Fibroblast of lung (primary cell): ENCODE results near the gene SLC25A33. TPM values are rescaled to one million over a fixed set of nuclear protein-coding genes. Genes with fewer than 3 reads are reported as not detected.

ENCODE experiments used
- DNase-seq, 2 donors: peaks; one replicate each; pipeline versions ENCODE4 v3.0.0 to v3.0.0-alpha.2; 2010; ENCODE audit warnings: low read depth in 2 of 2
- H2AFZ ChIP-seq: 2 replicates; pipeline ENCODE4 v1.5.1; 2012; ENCODE audit warnings: low read length, control low read depth, inconsistent platforms
- H3K27ac ChIP-seq: 2 replicates; pipeline ENCODE4 v1.5.1; 2011; ENCODE audit warnings: low read length, control low read depth; ENCODE audit not compliant: insufficient read depth
- H3K27me3 ChIP-seq: 2 replicates; pipeline ENCODE4 v1.5.1; 2011; ENCODE audit warnings: mild to moderate bottlenecking, low read length; ENCODE audit not compliant: control insufficient read depth, insufficient read depth
- H3K36me3 ChIP-seq: 2 replicates; pipeline ENCODE4 v1.5.1; 2011; ENCODE audit warnings: low read length; ENCODE audit not compliant: control insufficient read depth, insufficient read depth
- H3K4me1 ChIP-seq: 2 replicates; pipeline ENCODE4 v1.5.1; 2011; ENCODE audit warnings: low read length; ENCODE audit not compliant: control insufficient read depth, insufficient read depth; ENCODE audit errors: extremely low read depth
- H3K4me2 ChIP-seq: 2 replicates; pipeline ENCODE4 v1.5.1; 2011; ENCODE audit warnings: low read length, control low read depth; ENCODE audit not compliant: insufficient read depth; ENCODE audit errors: extremely low read depth
- H3K4me3 ChIP-seq, 4 experiments: fragments of 200-600 bp in 1 of 4; sonication (generic) in 1 of 4; replicated peaks in 1 of 4; 2 replicates each; pipeline ENCODE4 v1.5.1; 2011 to 2016; ENCODE audit warnings: low read length in 4 of 4, low read depth in 3 of 4, mild to moderate bottlenecking in 3 of 4, control low read depth in 2 of 4, inconsistent platforms in 1 of 4, mixed read lengths in 1 of 4; ENCODE audit not compliant: insufficient read depth in 1 of 4; ENCODE audit errors: control extremely low read depth in 1 of 4
- H3K79me2 ChIP-seq: 2 replicates; pipeline ENCODE4 v1.5.1; 2012; ENCODE audit warnings: mild to moderate bottlenecking, low read length, inconsistent platforms; ENCODE audit not compliant: control insufficient read depth, insufficient read depth
- H3K9ac ChIP-seq: 2 replicates; pipeline ENCODE4 v1.5.1; 2011; ENCODE audit warnings: mild to moderate bottlenecking, low read length, control low read depth; ENCODE audit not compliant: insufficient read depth
- H3K9me3 ChIP-seq: 2 replicates; pipeline ENCODE4 v1.5.1; 2012; ENCODE audit warnings: low read depth, low read length; ENCODE audit not compliant: control insufficient read depth, insufficient read depth
- H4K20me1 ChIP-seq: 2 replicates; pipeline ENCODE4 v1.5.1; 2011; ENCODE audit warnings: low read length; ENCODE audit not compliant: control insufficient read depth, insufficient read depth; ENCODE audit errors: extremely low read depth
- CTCF ChIP-seq, 2 donors: IDR thresholded peaks in 1 of 2; conservative IDR thresholded peaks in 1 of 2; 1 replicate in 1 of 2; 2 replicates in 1 of 2; pipeline ENCODE4 v1.5.1; 2011 to 2012; ENCODE audit warnings: low read length in 2 of 2, control low read depth in 1 of 2, inconsistent platforms in 1 of 2, low read depth in 1 of 2, mild to moderate bottlenecking in 1 of 2
- EZH2 ChIP-seq: IDR thresholded peaks from 2 replicates; pipeline ENCODE4 v1.5.1; 2012; ENCODE audit warnings: low read length, control low read depth, mild to moderate bottlenecking; ENCODE audit errors: missing control alignments
- polyA plus RNA-seq, 2 donors: library from polyadenylated mRNA; depleted of rRNA in 1 of 2; stranded (reverse) in 1 of 2; unstranded in 1 of 2; fragments of >200 nt; gene quantifications; 2 replicates each; pipeline ENCODE4 v1.2.1, GENCODE V29; 2011 to 2012; ENCODE audit warnings: missing spikeins in 1 of 2
- total RNA-seq: library from RNA; depleted of rRNA; stranded (reverse); fragments of >200 nt; gene quantifications from 2 replicates; pipeline ENCODE4 v1.2.1, GENCODE V29; 2014

SLC25A33 gene
- total and polyA plus RNA-seq, 2 donors (not counting 1 experiment from before 2014, with no cell fraction given), result 3.5 to 4.8 TPM

GRCh38 chr1:9612162-9612845 is 73.0 kb downstream of the SLC25A33 start:
- Histone ChIP-seq H3K9me3 (no peaks in the 10 kb centered on the region), H3K4me1 (no peaks in the 10 kb centered on the region), H2AFZ (no peak overlapping the region), H3K4me3 (no peak overlapping the region), H3K79me2 (no peaks in the 10 kb centered on the region), H3K27me3 (no peaks in the 10 kb centered on the region), H3K9ac (no peak overlapping the region), H3K27ac (no peak overlapping the region), H3K4me2 (no peak overlapping the region), H3K36me3 (peaks cover 10% of the 10 kb centered on the region), H4K20me1 (no peaks in the 10 kb centered on the region)
- TF ChIP-seq CTCF (conservative IDR thresholded peaks at IDR 0.05 in 1 of 2, IDR thresholded peaks at IDR 0.05 in 1 of 2; ENCODE audit: low read depth in 1 of 2, low read length in 2 of 2) (no peak), EZH2 (no peak)
- DNase-seq, result no peak

GRCh38 chr1:9612871-9613624 is 73.8 kb downstream of the SLC25A33 start:
- H3K27ac ChIP-seq, result no peak overlapping the region
- H3K4me3 ChIP-seq, result no peak overlapping the region
- TF ChIP-seq EZH2 (no peak), CTCF (conservative IDR thresholded peaks at IDR 0.05 in 1 of 2, IDR thresholded peaks at IDR 0.05 in 1 of 2; ENCODE audit: low read depth in 1 of 2, low read length in 2 of 2) (no peak)
- no peak overlapping the region for H3K4me2 ChIP-seq
- peaks cover 10% of the 10 kb centered on the region for H3K36me3 ChIP-seq
- no peak overlapping the region for H2AFZ ChIP-seq
- no peak overlapping the region for H3K9ac ChIP-seq
- DNase-seq, result no peak
- H4K20me1 ChIP-seq, result no peaks in the 10 kb centered on the region
- H3K27me3 ChIP-seq, result no peaks in the 10 kb centered on the region
- no peaks in the 10 kb centered on the region for H3K9me3 ChIP-seq
- no peaks in the 10 kb centered on the region for H3K79me2 ChIP-seq
- H3K4me1 ChIP-seq, result no peaks in the 10 kb centered on the region

GRCh38 chr1:9613625-9614299 is 74.5 kb downstream of the SLC25A33 start:
- peaks cover 10% of the 10 kb centered on the region for H3K36me3 ChIP-seq
- H3K4me2 ChIP-seq, result no peak overlapping the region
- H3K9me3 ChIP-seq, result no peaks in the 10 kb centered on the region
- H4K20me1 ChIP-seq, result no peaks in the 10 kb centered on the region
- no peak overlapping the region for H3K27ac ChIP-seq
- H2AFZ ChIP-seq, result no peak overlapping the region
- no peak overlapping the region for H3K4me3 ChIP-seq
- no peaks in the 10 kb centered on the region for H3K4me1 ChIP-seq
- H3K27me3 ChIP-seq, result no peaks in the 10 kb centered on the region
- no peak overlapping the region for H3K9ac ChIP-seq
- no peak for DNase-seq
- TF ChIP-seq CTCF (conservative IDR thresholded peaks at IDR 0.05 in 1 of 2, IDR thresholded peaks at IDR 0.05 in 1 of 2; ENCODE audit: low read depth in 1 of 2, low read length in 2 of 2), result no peak
- TF ChIP-seq EZH2, result no peak
- H3K79me2 ChIP-seq, result no peaks in the 10 kb centered on the region
